BE2C (cell line): ENCODE data around the gene VAMP4.

ENCODE experiments used
- DNase-seq: peaks from one replicate; pipeline ENCODE4 v3.0.0-alpha.2; 2020
- H3K27me3 ChIP-seq: fragments of 250-450 bp; sonication (Bioruptor Pico); 2 replicates; pipeline ENCODE4 v1.5.1; 2020; ENCODE audit warnings: mild to moderate bottlenecking
- H3K36me3 ChIP-seq: fragments of 250-450 bp; sonication (Bioruptor Pico); 2 replicates; pipeline ENCODE4 v1.5.1; 2020; ENCODE audit warnings: mild to moderate bottlenecking
- H3K4me1 ChIP-seq: fragments of 250-450 bp; sonication (Bioruptor Pico); 2 replicates; pipeline ENCODE4 v1.5.1; 2020
- H3K4me3 ChIP-seq: 2 replicates; pipeline ENCODE4 v1.5.1; 2011; ENCODE audit warnings: low read depth, low read length
- H3K9me3 ChIP-seq: fragments of 250-450 bp; sonication (Bioruptor Pico); 2 replicates; pipeline ENCODE4 v1.5.1; 2020
- TF ChIP-seq, protein P1 (sequence below): IDR thresholded peaks from 2 replicates; pipeline ENCODE4 v1.5.1; 2012; ENCODE audit warnings: mild to moderate bottlenecking, low read depth, low read length

Gene VAMP4

DNA sequence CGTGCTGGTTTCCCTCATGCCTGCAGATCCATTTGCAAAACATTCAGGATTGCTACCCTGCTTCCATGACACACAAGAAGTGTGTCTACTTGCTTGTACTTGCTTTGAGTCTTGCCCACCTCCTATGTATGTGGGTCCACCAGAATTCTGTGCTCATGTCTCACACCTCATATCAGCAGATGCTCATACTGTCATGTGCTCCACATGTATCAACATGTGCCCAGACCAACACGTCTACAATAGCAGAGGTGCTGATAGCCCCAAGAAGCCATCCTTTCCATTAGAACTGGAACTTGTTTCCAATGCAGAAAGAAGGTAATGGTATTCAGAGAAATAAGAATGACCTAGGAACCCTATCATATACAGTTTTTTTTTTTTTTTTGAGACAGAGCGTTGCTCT lies 61.5 kb downstream of the VAMP4 start:
- DNase-seq: no peak
- H3K36me3 ChIP-seq: no peaks in the 10 kb centered on the region
- no peaks in the 10 kb centered on the region for H3K4me1 ChIP-seq
- H3K4me3 ChIP-seq: no peak overlapping the region
- no peaks in the 10 kb centered on the region for H3K9me3 ChIP-seq
- TF ChIP-seq, protein P1, sequence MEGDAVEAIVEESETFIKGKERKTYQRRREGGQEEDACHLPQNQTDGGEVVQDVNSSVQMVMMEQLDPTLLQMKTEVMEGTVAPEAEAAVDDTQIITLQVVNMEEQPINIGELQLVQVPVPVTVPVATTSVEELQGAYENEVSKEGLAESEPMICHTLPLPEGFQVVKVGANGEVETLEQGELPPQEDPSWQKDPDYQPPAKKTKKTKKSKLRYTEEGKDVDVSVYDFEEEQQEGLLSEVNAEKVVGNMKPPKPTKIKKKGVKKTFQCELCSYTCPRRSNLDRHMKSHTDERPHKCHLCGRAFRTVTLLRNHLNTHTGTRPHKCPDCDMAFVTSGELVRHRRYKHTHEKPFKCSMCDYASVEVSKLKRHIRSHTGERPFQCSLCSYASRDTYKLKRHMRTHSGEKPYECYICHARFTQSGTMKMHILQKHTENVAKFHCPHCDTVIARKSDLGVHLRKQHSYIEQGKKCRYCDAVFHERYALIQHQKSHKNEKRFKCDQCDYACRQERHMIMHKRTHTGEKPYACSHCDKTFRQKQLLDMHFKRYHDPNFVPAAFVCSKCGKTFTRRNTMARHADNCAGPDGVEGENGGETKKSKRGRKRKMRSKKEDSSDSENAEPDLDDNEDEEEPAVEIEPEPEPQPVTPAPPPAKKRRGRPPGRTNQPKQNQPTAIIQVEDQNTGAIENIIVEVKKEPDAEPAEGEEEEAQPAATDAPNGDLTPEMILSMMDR: no peak
- no peaks in the 10 kb centered on the region; the same call in none of the 2 replicates for H3K27me3 ChIP-seq

DNA sequence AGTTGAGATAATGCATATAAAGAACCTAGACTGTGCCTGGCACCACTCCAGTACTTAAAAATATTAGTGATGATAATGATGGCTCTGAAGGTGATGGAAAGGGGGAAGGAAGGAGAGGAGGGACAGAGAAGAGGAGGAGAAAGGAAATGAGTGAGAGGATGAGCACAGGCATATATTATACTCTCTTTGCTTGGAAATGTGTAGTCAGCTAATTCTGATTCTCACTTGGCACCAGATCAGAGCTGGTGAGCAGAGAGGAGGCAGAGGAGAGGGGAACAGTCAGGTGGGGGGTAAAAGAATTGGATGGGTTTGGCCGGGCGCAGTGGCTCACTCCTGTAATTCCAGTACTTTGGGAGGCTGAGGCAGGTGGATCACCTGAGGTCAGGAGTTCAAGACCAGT lies 65.0 kb downstream of the VAMP4 start:
- no peaks in the 10 kb centered on the region for H3K36me3 ChIP-seq
- H3K4me1 ChIP-seq: no peaks in the 10 kb centered on the region
- no peaks in the 10 kb centered on the region; the same call in none of the 2 replicates for H3K27me3 ChIP-seq
- no peak for DNase-seq
- TF ChIP-seq, protein P1: no peak
- no peaks in the 10 kb centered on the region for H3K9me3 ChIP-seq
- H3K4me3 ChIP-seq: no peak overlapping the region

DNA sequence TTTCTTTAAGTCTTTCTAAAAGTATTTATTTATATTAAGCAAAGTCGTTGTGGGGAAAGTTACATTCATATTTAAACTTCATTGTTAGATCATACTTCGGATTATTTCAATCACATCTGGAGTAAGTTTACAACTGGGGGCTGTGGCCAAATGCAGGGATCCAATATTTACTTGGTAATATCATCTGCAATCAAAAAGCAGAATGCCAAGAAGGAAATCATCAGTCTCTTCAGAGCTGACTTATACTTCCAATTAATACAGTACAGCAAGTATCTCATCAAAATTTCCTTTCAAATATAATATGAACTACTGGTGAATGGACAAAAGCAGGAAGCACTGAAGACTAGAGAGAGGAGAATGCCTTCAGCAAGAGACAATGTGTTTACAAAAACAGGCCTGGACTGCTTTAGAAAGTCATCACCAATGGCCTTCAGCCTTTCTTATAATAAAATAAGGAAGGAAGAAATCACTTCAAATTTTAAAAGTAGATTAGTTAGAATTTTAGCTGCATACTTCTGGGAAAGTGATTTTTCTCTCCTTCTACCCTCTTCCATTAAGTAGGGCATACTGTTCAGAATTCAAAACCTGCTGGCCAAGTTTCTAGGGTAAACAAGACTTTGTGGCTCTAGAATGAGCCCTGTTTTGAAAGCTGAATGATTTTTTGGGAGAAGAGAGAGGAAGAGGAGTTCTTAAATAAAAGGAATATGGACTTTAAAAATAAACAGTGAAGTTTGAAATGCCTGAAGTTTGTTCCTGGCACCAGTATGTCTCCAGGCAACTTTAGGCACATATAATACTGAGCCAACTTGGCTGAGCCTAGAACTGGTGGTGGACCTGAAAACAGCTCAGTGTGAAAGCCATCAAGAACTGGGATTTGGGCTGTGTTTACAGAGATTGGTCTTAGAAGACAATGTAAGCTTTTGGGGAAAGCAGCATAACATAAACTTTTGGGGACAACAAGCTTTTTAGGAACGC lies 67.1 kb downstream of the VAMP4 start:
- TF ChIP-seq, protein P1: no peak
- H3K4me3 ChIP-seq: no peak overlapping the region
- DNase-seq: no peak
- H3K36me3 ChIP-seq: no peaks in the 10 kb centered on the region
- no peaks in the 10 kb centered on the region; the same call in none of the 2 replicates for H3K27me3 ChIP-seq
- H3K4me1 ChIP-seq: no peaks in the 10 kb centered on the region
- H3K9me3 ChIP-seq: no peaks in the 10 kb centered on the region

DNA sequence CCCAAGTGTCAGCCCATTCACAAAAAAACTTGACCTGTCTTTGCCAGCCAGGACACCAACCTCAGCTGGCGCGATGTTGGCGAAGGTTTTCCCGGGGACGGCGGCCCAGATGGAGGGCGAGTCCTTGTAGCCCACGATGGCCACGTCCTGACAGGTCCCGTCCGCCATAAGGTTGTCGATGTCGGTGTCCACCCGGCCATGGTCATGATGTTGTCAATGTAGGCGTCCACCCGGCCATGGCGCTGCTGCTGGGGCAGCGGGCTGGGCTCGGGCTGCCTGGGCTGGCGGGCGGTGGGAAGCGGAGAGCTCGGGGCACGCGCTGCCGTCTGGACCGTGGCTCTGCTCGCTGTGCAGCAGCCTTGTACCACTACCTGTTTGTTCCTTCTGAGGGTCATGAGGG lies 71.1 kb downstream of the VAMP4 start:
- Histone ChIP-seq H3K36me3 (no peaks in the 10 kb centered on the region), H3K9me3 (no peaks in the 10 kb centered on the region), H3K4me1 (no peaks in the 10 kb centered on the region), H3K4me3 (no peak overlapping the region), H3K27me3 (peaks cover 7% of the 10 kb centered on the region; the same call in 1 of the 2 replicates)
- no peak for DNase-seq
- TF ChIP-seq, protein P1: no peak

DNA sequence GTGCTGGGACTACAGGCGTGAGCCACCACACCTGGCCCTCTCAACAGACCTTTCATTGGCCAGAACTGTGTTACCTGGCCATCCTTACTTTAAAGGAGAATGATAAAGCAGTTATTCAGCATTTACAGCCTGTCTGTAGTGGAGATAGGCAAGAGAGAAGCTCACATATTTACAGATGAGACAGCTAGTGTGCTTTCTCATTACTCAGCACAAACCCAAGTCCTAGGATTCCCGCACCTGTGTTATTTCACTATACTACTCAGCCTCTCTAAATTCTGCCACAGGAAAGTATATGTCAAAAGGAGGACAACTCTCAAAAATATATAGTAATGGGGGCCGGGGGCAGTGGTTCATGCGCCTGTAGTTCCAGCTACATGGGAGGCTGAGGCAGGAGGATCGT lies 73.5 kb downstream of the VAMP4 start:
- no peaks in the 10 kb centered on the region for H3K36me3 ChIP-seq
- DNase-seq: no peak
- H3K4me1 ChIP-seq: no peaks in the 10 kb centered on the region
- H3K9me3 ChIP-seq: no peaks in the 10 kb centered on the region
- TF ChIP-seq, protein P1: no peak
- H3K4me3 ChIP-seq: no peak overlapping the region
- peaks cover 7% of the 10 kb centered on the region for H3K27me3 ChIP-seq

DNA sequence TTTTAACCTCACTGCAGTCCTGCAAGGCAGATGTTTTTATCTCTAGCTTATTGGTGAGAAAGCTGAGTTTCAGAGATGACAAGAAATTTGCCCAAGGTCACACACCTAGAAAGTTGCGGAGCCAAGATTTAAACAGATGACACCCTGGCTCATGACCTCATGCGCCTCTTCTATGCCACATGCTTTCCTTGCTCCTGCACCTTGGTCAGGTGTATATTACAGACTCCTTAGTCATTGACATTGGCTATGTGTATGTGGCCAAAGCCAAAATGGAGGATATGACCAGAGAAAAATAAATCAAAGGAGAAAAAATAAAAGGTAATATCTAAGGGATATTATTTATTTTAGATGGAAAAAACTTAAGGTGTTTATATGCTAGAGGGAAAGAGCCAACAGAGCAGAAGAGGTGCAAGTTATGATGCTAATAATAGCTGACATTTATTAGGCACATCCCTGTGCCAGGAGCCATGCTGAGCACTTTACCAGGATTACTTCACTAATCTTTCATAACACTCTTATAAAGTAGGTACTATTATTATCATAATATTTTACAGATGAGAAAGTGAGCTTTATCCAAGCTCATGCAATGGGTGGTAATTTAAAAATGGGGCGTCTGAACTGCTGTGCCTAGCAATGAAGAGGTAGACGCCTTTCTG lies 75.6 kb downstream of the VAMP4 start:
- Histone ChIP-seq H3K9me3 (no peaks in the 10 kb centered on the region), H3K4me1 (no peaks in the 10 kb centered on the region), H3K27me3 (peaks cover 9% of the 10 kb centered on the region), H3K36me3 (no peaks in the 10 kb centered on the region), H3K4me3 (no peak overlapping the region)
- TF ChIP-seq, protein P1: no peak
- no peak for DNase-seq
